ENCODE results near the gene SLC1A3.

- no peak for TF ChIP-seq CTCF (conservative IDR thresholded peaks at IDR 0.05)
- no peak for TF ChIP-seq ZFX (IDR thresholded peaks at IDR 0.05)
Measured at GRCh38 chr5:36706662-36707061, 100.3 kb downstream of the SLC1A3 start.

Measured in C4-2B (cell line).